GM21717 (cell line): ENCODE data around the gene DPYD.

Experiments
- ATAC-seq: cut with Tn5 transposase; IDR thresholded peaks from one replicate; pipeline ENCODE4 v1.9.1; 2021; ENCODE audit warnings: mild to moderate bottlenecking, moderate library complexity; ENCODE audit not compliant: unreplicated experiment

Gene DPYD

DNA sequence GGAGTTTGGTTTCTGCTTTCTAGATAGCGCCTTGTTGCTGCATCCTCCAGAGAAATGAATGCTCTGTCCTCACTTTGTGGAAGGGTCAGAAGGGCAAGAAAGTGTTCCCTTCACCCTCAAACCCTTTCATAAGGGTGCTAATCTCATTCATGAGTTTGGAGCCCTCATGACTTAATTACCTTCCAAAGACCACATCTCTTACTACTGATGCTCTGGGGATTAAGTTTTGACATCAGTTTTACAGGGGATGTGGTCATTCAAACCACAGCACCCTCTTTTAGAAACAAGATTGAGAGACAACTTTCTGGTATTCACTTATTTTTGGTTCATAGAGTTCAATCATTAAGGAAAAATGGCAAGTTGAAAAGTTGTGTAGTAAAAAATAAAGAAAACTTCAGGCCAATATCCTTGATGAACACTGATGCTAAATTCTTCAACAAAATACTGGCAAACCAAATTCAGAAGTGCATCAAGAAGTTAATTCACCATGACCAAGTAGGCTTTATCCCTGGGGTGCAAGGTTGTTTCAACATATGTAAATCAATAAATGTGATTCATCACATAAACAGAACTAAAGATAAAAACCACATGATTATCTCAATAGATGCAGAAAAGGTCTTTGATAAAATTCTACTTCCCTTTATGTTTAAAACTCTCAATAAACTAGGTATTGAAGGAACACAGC, 757.1 kb downstream of the DPYD start:
- ATAC-seq, result peak; percentile 46

DNA sequence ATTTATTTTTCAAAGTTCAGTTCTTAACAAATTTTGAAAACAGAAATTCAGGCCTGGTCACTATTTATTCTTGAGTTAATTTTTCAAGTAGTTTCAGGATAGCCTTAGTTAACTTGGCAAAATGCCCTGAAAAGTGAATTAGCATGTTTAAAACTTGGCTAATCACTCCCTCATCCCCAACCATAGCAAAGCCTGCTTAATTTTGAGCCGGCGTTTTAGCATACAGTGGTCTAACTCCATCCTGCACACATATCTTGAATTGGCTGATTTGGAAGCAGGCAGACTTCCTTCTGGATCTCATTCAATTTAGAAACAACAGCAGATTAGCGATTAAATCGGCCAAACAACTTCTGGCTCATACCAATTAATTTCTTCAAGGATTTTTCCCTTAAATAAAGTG, 760.0 kb downstream of the DPYD start:
- no peak for ATAC-seq

DNA sequence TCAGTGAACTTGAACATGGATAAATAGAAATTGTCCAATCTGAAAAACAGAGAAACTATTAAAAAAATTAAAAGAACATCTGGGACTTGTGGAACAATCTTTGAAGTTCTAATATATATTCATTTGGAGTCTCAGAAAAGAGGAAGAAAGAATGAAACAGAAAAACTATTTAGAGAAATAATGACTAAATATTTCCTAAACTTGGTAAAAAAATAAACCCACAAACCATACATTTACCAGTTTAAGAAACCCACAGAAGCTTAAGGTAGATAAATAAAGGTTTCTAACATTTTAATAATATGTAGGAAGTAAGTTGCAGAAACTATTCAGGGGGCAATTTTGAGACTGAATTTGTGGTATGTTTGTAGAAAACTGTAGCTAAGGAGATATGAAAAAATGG, 761.5 kb downstream of the DPYD start:
- ATAC-seq, result peak; percentile 59

DNA sequence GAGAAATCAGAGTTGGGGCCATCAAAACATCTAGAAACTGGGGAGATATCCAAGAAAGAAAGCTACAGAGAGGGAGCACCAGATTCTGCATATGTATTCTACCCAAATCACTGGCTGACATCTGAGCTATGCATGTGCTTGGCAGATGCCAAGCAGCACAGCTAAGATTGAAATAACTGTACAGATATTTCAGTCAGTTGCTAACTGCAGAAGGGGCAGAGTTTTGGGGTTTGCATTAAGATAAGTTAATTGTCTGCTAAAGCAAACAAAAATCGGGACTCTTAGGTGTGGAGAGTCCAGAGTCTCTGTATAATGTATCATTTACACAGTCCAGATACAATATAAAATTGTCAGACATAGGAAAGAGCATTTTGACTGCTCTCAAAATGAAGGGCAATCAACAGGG, 762.1 kb downstream of the DPYD start:
- ATAC-seq, result no peak

DNA sequence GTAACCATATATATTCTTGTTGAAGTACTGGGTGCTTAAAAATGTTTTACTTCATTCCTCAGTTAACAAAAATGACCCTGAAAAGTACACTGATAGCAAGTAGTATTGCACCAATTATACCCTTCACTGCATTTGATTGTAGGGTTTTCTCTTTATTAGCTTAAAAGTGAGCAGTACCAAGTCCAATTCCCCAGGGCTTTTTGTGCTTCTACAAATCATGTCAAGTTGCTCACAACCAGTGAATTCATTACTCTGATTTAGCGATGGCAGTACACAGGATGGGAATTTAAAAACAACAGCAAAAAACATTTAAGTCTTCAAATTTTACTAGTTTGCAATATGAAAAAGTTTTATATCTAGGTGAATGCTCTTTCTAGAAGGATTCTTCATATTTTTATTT, 762.8 kb downstream of the DPYD start:
- no peak for ATAC-seq

DNA sequence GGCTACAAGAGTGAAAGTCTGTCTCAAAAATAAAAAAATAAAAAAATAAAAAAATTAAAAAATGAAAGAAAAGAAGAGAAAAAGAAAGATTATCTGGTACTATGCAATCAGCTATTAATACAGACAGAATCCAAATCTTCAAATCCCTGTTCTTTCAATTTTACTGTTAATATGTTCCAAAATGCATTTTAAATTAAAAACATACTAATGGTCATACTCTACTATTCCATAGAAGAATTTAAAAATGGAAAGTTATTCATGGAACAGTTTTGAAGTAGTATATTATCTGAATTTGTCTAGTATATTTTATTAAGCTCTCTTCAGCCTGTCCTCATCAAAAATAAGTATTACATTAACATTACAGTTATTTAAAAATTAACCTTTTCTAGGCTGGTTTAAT, 769.2 kb downstream of the DPYD start:
- ATAC-seq, result no peak

DNA sequence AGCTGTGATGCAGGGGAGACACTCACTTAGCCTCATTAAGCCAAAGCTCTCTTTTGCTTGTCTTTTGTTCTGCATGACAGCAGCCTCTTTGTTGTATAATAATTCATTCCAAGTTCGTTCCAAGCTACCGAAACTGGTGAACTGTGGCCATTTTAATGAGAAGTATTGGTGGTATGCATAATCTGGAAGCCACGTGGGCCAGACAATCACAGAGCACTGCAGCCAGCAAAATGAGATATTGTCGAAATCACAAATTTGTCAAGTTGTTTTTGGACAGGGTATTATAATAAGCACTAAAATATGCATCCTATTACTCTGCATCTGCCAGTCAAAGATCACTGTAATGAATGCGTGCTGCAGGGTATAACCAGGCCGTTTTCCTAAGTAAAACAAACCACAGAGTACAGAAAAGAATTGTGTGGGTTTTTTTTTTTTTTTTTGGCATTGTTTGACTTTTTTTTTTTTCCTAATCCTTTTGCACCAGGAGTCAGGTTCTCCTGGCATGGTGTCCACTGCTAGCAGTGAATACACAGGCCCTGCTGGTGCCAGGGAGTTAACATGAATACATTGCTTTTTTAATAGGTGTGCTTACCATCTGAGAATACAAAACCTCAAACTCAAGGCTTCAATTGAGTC, 775.4 kb downstream of the DPYD start:
- no peak for ATAC-seq

DNA sequence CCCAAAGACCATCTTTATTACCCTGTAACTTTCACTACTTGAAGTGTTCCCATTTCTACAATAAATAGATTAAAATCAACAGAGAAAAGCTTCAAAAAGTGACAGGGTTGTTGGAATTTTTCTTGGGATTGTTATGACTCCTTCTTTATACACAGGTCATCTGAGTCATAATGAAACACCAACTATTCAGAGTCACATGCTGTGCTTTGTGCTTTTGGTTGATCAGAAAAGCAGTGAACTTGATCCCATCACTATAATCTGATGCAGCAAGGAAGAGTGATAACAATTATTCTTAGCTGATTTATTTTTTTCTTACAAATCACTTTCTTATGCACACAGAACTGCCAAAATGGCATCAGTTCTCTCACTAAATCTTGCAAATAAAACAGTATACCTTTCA, 776.3 kb downstream of the DPYD start:
- ATAC-seq, result no peak

DNA sequence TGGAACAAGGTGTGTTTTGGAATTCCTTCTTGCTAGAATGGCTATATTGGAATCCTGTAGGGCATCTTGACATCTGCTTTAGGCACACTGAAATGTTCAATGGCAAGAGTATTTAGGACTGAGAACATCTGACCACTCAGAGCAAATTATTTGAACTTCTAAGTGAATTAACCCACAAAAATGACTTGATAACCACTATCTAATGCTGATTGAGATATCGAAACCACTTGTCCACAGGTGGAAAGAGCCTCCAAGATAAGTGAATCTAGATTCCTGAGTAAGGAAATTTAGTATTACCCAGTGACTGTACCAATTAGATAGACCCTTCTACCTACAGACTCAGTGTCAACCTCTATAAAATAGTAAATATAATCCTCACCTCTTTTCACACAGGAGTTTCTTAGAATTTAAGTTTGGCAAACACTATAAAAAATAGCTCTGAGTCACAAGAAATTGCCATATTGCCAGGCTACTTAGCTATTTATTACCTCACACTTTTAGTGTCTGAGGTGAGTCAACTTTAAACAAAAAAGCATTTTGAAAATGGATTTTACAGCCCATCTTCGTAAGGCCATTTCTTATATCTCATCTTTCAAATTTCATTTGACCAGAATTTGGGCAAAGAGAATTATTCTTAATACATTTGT, 777.5 kb downstream of the DPYD start:
- no peak for ATAC-seq

DNA sequence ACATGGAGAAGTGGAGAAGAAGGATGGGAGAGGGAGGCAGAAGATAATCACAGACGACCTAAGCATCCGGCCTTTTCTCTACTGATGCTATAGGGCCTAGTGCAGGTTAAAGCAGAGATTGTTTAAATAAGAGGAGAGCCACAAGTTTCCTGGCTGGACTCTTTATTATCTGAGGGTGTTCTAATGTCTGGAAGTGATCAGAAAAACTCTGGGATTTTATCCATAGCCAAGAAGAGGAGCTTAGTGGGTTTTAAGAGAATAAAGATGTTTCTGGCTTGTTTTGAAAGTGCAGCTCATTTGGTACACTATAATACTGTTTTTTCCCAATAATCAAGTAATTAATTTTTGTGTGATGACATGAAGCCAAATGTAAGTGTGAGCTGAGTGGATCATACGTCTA, 780.2 kb downstream of the DPYD start:
- no peak for ATAC-seq

DNA sequence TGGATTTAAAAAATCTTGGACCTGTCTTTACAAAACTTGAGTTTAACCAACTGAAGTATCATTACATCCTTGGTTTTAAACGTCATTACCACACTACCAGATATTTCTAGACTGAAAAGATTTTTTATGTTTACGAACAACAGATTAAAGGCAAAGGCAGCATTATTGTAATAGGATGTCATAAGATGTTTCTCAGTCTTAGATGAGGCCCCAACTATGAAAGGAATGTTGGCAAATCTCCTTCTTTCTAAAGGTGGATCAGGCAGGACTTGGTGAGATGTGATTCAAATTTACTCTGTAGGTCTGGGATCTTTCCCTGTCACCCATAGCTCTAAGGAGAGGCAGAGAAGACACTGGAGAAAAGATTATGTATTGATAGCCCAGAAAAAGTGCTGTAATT, 781.3 kb downstream of the DPYD start:
- no peak for ATAC-seq

DNA sequence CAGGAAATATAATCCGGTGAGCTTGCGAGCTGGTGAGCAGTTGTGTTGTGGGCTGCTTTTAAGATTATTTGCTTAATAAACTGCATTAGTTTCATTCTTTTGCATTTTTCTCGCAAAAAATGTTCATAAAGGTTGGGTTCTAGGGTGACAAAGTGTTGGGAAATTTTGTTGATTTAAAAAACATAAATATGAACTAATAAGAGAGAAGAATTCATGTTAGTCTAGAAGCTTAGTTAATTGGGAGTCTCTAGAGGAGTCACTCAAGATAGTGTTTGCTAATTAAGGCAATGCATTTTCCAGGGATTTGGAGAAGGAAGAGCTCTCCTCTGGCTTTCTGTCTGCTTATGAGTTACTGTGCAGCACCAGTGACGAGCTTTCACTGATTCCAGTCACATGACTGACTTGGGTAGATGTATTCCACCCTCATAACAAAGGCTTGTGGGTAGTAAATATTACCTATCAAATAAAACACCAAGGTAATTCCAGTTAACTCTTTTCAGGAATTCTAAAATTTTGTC, 782.3 kb downstream of the DPYD start:
- ATAC-seq, result no peak

DNA sequence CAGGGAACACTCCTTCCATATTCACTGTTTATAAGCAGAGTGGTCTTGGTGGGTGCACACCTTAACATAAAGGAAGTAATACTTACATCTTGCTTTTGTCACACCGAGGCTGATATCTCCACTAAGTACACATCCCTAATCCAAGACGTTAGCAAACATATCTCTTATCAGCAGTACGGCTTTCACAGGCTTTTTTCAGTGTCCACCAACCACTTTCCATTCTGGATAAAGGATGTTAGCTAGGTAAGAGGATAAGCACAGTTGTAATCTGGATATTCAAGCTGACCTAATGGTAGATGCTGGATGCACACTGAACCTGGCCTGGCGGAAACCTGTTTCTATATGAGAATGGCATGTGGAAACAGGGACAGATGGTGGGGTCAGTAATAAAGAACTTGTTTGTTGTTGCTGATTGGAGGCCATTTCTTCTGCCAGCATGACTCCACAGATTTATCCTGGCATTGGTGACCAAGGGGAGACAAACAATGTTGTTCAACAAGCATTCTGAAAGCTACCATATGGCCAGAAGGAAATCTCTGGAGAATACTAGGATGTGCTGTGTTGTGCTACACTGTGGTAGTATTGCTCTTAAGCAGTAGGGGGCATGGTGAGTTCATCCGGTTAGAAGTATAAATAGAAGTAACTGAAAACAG, 782.8 kb downstream of the DPYD start:
- peak; percentile 98 for ATAC-seq

DNA sequence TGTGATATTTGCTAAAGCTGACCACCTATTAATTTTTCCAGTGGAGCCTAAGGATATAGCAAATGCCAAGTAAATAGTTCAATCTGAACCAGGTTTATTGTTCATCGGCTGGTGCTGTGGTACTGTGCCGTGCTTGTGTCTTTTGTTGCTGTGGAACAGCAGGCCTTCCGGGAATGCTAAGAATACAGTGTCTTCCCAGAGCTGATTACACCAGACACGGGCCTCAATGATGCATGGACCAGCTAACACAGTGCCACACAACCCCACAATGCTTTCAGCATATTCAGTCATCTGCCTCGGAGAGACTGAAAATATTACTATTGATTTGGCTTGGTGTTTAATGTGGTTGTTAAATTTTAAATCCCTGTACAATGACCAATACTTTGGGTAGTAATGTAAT, 783.8 kb downstream of the DPYD start:
- no peak for ATAC-seq

DNA sequence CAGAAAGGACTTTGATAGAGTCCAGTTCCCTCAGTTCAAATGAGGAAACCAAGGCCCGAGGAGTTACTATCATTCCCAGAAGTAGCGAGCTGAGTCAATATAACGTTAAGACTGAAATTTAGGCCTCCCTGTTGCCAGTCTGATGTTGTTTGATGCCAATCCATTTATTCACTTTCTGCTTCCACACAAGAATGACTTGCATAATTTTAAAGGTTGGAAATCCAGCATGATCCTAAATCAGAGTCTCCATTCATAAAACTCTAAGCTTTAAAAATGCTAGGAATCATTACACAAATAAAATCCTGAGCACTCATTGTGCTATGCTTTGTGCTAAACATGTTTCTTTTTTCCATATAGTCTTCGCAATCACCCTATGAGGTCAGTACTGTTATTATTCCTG, 784.9 kb downstream of the DPYD start:
- ATAC-seq, result no peak

DNA sequence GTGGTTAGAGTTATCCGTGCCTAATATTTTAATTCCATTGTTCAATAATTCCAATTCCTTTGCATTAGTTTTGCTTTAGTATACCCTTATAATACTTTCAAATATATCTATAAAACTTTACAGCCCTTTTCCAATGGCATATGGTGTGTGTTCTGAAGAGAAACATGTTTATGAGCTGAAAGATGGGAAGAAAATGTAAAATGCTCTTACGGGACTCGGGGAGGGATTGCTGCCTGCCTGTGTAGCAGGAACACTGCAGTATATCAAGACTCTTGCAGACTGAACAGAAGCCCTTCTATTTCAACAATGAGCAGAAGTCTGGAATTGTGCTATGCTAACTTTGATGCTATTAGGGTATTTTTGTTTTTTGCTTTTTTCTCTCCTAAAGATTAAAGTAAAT, 792.4 kb downstream of the DPYD start:
- no peak for ATAC-seq

DNA sequence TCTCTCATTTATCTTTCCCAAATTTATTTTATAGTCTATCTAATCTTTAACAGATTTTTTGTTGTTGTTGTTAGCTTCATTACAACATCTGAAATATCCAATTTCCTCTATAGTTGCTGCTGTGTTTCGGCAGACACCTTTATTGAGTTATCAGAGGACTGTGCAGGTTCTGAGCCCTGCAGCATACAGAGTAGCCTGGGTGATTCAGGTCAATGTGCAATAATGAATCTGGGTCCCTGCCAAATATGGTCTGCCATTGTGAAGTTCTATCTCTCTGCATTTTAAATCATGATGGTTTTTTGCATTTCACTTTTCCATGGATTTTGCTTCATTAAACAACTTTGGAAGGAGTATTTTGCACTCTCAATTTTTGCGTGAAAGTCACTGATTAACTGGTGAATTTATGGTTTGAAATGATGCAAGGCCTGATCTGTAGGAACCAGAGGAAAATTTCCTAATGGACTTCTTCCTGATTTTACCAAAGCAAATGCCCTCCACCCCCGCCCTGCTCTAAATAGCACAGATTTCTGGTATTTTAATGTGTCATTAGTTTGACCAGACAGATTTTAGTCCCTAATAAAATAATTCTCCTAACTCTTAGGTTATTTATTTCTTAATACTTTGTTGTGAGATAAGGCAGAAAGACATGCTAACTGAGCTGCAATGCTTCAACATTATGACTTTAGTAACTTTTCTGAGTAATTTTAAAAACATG, 797.0 kb downstream of the DPYD start:
- no peak for ATAC-seq

DNA sequence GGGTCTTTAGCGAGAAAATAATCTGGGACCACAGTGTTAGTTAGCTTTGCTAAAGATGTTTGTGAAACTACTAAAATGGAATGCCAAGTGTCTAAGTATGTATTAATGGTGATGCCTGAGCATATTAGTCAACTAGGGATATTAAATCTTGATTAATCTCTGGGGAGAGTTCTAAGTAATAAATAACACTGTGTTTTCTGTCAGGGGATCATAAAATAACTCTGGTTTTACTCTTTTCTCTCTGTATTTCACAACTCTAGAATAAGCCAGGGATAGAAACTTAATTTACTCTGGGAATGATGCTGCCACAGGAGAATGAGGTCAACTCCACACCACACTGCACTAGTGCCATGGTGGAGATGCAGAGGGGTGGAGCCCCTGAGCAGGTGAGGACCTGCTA, 800.0 kb downstream of the DPYD start:
- no peak for ATAC-seq

DNA sequence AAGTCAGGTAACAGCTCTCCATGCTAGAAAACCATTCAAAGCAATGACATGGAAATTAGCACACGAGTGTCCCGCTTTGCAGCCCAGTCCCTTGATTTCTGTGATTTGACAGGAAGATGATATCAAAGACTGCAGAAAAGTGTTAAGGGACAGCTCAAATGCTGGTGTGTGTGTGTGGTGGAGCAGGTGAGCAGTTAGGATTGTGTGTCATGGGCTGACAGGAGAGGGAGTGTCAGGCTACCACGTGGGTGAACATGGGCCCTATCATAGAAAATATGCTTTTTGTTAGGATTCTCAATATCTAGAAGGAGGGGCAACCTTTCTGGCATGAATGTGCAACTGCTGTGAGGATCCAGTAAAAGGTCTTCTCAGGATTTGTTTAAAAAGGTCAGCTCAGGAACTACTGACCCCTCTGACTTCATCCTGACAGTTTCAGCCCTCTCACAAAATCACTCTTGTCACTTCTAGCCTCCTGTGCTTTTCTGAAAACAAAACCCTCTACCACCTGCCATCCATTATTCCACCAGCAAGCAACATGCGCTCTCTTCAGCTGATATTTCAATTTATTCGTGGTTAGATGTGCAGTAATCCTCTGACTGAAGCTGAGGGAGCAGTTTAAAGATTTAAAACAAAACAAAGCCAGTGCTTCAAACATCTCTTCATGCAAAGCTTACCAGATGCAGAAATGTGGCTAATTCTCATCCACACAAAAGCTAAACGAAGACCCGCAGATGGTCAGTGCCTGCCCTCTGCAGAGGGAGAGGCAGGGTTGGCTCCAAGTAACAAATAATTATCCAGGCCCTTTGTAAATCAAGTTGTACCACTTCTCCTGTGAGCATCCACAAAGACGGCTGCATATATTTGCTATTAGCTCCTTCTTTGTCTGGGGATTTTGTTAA, 801.3 kb downstream of the DPYD start:
- ATAC-seq, result no peak

DNA sequence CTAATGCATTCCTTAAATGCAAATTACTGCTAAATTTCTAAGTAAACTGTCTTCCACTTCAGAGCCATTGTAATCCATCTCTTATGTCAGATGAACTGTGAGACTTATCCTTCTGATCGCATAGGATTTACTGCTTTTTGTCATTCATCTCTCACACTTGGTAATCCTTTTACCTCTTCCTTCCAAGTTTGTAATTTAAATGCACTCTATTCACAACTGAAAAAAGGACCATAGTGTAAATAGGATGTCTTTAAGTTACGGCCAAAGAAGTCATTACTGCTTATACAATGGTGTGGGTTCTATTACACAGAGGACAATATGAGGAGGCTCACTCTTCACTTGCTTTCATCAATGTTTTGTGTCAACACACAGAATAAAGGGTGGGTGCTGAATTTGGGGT, 806.0 kb downstream of the DPYD start:
- ATAC-seq, result no peak
